Panc1 (cell line): ENCODE results near the gene OPRD1. TPM values are rescaled to one million over a fixed set of nuclear protein-coding genes. Genes with fewer than 3 reads are reported as not detected.

Experiments
- ATAC-seq: fragments of 200-7000 bp; cut with Tn5 transposase; 2 replicates; pipeline ENCODE4 v1.9.1; 2020; ENCODE audit warnings: mild to moderate bottlenecking, moderate library complexity
- BruUV-seq: library from RNA; stranded (reverse); fragments of 400-500 nt; replicated peaks from 2 replicates; lab custom pipeline; 2021; lab: Mats Ljungman, UMichigan
- CTCF ChIA-PET: fragments of 300-600 bp; sonication (Branson Sonifier 250); formaldehyde crosslinking; loops from one replicate; lab custom pipeline; 2022; ENCODE audit warnings: antibody characterized with exemption; lab: Charles Lee
- POLR2A ChIA-PET: fragments of 300-600 bp; sonication (Branson Sonifier 250); formaldehyde crosslinking; loops from one replicate; lab custom pipeline; 2022; ENCODE audit warnings: antibody characterized with exemption; lab: Charles Lee
- DNase-seq: peaks from one replicate; pipeline ENCODE4 v3.0.0-alpha.2; 2010; ENCODE audit warnings: low read depth, low spot score
- H3K27ac ChIP-seq: 2 replicates; pipeline ENCODE4 v1.5.1; 2011; ENCODE audit warnings: mild to moderate bottlenecking, low read length, inconsistent platforms
- H3K27me3 ChIP-seq: fragments of 200-500 bp; sonication (Bioruptor generic); 2 replicates; pipeline ENCODE4 v1.6.0; 2014; ENCODE audit warnings: low read length, inconsistent platforms; ENCODE audit not compliant: control insufficient read depth, insufficient read depth
- H3K36me3 ChIP-seq: fragments of 200-500 bp; sonication (Bioruptor generic); 2 replicates; pipeline ENCODE4 v1.5.1; 2014; ENCODE audit warnings: inconsistent platforms, mild to moderate bottlenecking, low read length, moderate library complexity; ENCODE audit not compliant: control insufficient read depth, insufficient read depth
- H3K4me1 ChIP-seq: 2 replicates; pipeline ENCODE4 v1.5.1; 2011; ENCODE audit warnings: inconsistent platforms, mild to moderate bottlenecking, low read length, moderate library complexity; ENCODE audit not compliant: control insufficient read depth, insufficient read depth
- H3K4me3 ChIP-seq, 2 experiments: 2 replicates each; pipeline ENCODE4 v1.5.1; 2011 to 2012; ENCODE audit warnings: low read depth in 2 of 2, low read length in 2 of 2, mild to moderate bottlenecking in 2 of 2, inconsistent platforms in 1 of 2, moderate library complexity in 1 of 2
- H3K9me3 ChIP-seq: fragments of 200-500 bp; sonication (Bioruptor generic); 2 replicates; pipeline ENCODE4 v1.5.1; 2014; ENCODE audit warnings: low read depth, mild to moderate bottlenecking, inconsistent platforms, low read length, moderate library complexity; ENCODE audit not compliant: control insufficient read depth, insufficient read depth
- CTCF ChIP-seq: fragments of 450-650 bp; IDR thresholded peaks from 2 replicates; pipeline ENCODE4 v1.5.1; 2017; ENCODE audit warnings: mild to moderate bottlenecking
- POLR2AphosphoS5 ChIP-seq: IDR thresholded peaks from 2 replicates; pipeline ENCODE4 v1.6.1; 2012; ENCODE audit warnings: mild to moderate bottlenecking, low read depth, low read length, moderate library complexity
- REST ChIP-seq, 2 experiments: IDR thresholded peaks; 2 replicates each; pipeline ENCODE4 v1.6.1; 2011 to 2012; ENCODE audit warnings: low read depth in 2 of 2, control low read depth in 1 of 2, low read length in 1 of 2, mild to moderate bottlenecking in 1 of 2, moderate library complexity in 1 of 2; ENCODE audit not compliant: insufficient read depth in 1 of 2
- SIN3A ChIP-seq: IDR thresholded peaks from 2 replicates; pipeline ENCODE4 v1.6.1; 2012; ENCODE audit warnings: low read depth, mild to moderate bottlenecking, low read length, moderate library complexity, borderline replicate concordance; ENCODE audit not compliant: insufficient read depth
- TCF7L2 ChIP-seq: IDR thresholded peaks from 2 replicates; pipeline ENCODE4 v1.6.1; 2011; ENCODE audit warnings: mild to moderate bottlenecking, low read depth, low read length, inconsistent platforms
- in situ Hi-C: cut with HindIII; loops from 2 replicates; pipeline ENCODE4 v1.10.0; 2016; ENCODE audit warnings: low sequenced_read_pairs, low pct_unique_long_range_greater_than_20kb
- intact Hi-C: fragments of 100-400 bp; cut with micrococcal nuclease; formaldehyde crosslinking; loops from one replicate; pipeline ENCODE4 v1.10.0; 2022; ENCODE audit not compliant: unreplicated experiment
- total RNA-seq: library from RNA; stranded (reverse); gene quantifications from one replicate; pipeline ENCODE4 v1.2.1, GENCODE V29; 2021; ENCODE audit not compliant: unreplicated experiment

The OPRD1 gene
- total RNA-seq, 1 experiment from 2014 or later = 5.4 TPM

GRCh38 chr1:28813931-28814465 lies 2.0 kb downstream of the OPRD1 start:
- no peaks in the 10 kb centered on the region for H3K9me3 ChIP-seq
- POLR2A ChIA-PET = no interaction called here
- BruUV-seq = no TSS peak
- H3K36me3 ChIP-seq = no peaks in the 10 kb centered on the region
- in situ Hi-C loops = no loop called here
- H3K4me1 ChIP-seq = peaks cover 20% of the 10 kb centered on the region
- DNase-seq (no peak), ATAC-seq (no peak)
- TF ChIP-seq CTCF (no peak), POLR2AphosphoS5 (no peak), REST (IDR thresholded peaks at IDR 0.05; ENCODE audit: insufficient read depth in 1 of 2, low read depth in 2 of 2, low read length in 1 of 2) (no peak), SIN3A (no peak), TCF7L2 (no peak)
- intact Hi-C loops = no loop called here
- H3K27me3 ChIP-seq = peaks cover 9% of the 10 kb centered on the region
- H3K27ac ChIP-seq = no peak overlapping the region
- CTCF ChIA-PET = no interaction called here
- no peak overlapping the region for H3K4me3 ChIP-seq

GRCh38 chr1:28815533-28816185 lies 3.7 kb downstream of the OPRD1 start:
- TF ChIP-seq REST (IDR thresholded peaks at IDR 0.05; ENCODE audit: insufficient read depth in 1 of 2, low read depth in 2 of 2, low read length in 1 of 2) = no peak
- Histone ChIP-seq H3K27me3 (peaks cover 9% of the 10 kb centered on the region), H3K4me3 (no peak overlapping the region), H3K27ac (no peak overlapping the region), H3K9me3 (no peaks in the 10 kb centered on the region), H3K36me3 (no peaks in the 10 kb centered on the region), H3K4me1 (peaks cover 20% of the 10 kb centered on the region)
- CTCF ChIA-PET = interaction anchor here (0.5 kb wide), 1 partner anchor 22 kb away, joined by 5 read pairs; no protein-coding TSS in a partner anchor
- in situ Hi-C loops = no loop called here
- DNase-seq (no peak), ATAC-seq (0 out of 2 replicates have a peak, but pooled peaks have one; percentile 9)
- intact Hi-C loops = no loop called here
- BruUV-seq = no TSS peak
- POLR2A ChIA-PET = no interaction called here
